Measurements from ENCODE around the gene PPT2.

- TF ChIP-seq EZH2phosphoT487 (IDR thresholded peaks at IDR 0.05; ENCODE audit: borderline replicate concordance) (no peak), CTCF (conservative IDR thresholded peaks at IDR 0.05; ENCODE audit: low read length) (no peak)
These were observed 12.6 kb downstream of the PPT2 start for GRCh38 chr6:32166411-32167061.
